NCI-H1694 treated with DMSO at 0.1 percent for 48 hours (cell line): ENCODE data around the gene FCF1.

Source experiments
- DNase-seq: peaks from one replicate; lab custom pipeline; 2025; lab: John Stamatoyannopoulos, UW

Gene FCF1, protein sequence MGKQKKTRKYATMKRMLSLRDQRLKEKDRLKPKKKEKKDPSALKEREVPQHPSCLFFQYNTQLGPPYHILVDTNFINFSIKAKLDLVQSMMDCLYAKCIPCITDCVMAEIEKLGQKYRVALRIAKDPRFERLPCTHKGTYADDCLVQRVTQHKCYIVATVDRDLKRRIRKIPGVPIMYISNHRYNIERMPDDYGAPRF

DNA sequence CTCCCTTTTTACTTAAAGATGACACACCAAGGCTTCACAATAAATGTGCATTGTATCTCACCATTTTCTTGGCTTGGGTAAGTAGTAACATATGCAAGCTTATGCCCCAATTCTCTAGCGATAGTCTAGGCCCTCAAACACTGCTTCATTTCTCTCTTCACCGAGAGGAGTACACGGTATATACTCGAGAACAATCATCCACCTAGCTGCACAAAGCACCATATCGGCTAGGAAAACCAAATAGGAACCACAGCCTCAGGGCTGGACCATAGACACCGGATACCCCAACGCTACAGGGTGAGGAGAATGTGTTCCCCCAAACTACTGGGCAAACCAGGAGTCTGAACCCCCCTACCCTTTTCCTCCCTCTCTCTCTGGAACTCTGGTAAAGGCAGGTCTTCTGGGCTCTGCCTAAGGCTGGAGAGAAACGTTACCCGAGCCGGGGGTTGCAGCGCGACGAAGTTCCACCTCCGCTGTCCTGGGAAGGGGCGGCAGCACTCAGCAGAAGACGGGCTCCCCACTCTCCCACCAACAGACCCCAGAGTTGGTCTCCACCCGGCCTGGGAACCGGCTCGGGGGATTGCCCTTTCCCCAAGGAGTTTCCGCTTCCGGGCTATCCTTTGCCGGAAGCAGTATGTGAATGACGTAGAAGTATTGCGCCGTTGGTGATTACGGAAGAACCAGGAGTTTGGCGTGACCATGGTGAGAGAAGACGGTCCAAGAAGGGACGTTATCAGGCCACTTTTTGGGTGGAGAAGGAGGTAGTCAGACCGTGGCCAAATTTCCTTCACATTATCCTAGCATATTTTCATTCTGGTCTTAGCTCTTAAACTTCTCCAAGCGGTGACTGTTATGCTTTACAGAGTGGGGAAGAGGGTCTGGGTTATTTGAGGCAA, at the start of gene FCF1, which contains the start of gene AREL1:
Gene FCF1, plus strand, starts transcription at position 646 of the 896 bp plus-strand sequence. Its CDS starts 54 bp downstream, at position 700.
Gene AREL1, minus strand, starts transcription at position 582 of the 896 bp plus-strand sequence. CDS start 27,465 bp downstream, outside the sequence.
- DNase-seq, result no peak

DNA sequence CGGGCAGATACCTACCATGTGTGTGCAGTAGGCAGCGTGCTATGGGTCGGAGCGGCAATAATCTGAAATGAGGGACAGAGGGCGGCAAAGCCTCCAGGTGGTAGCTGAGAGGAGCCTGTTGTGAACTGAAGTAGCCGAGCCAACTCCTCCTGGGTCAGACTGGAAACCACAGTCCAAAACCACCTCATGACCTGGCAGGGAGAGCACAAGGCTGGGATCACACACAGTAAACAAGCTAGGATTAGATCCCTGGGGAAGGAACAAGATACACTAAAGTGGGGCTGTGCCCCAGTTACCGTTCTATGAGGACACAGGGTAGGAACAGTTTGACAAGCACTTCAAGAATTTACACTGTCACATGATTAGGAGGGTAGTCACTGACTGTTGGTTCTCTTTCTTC, 49.1 kb upstream of the FCF1 start:
- no peak for DNase-seq

DNA sequence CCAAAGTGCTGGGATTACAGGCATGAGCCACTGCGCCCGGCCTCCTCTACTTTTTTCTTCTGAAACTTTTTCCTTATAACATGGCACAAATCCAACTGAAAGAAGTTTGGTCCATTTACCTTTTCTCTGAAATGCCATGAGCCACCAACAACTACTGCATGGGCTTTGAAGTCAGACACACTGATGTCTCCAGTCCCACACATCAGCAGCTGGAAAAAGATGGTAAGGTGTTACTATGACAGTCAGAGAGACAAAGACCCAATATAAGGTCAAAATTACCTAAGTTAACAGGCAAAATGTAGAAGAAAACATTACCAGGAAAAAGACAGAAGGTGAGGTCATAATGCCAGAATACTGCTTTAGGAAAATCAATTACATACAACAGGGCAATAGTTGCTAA, 48.2 kb upstream of the FCF1 start:
- no peak for DNase-seq

GRCh38 chr14:74667758-74668157, 45.2 kb upstream of the FCF1 start:
- no peak for DNase-seq

DNA sequence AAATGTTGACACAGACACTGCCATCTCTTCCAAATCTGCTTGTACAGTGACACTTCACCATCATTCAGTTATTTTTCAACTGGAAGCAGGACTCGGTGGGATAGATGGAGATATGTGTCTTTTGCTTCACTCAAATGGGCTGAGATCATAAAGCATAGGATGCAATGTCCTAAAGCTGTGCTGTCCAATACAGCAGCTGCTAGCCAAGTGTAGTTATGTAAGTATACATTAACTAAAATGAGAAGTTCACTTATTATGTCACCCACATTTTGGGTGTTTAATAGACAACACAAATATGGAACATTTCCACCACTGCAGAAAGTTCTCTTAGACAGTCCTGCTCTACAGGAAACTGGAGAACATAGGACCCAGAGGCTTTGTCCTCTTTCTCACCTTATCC, 43.7 kb upstream of the FCF1 start:
- DNase-seq, result no peak

GRCh38 chr14:74669846-74670245, 43.1 kb upstream of the FCF1 start:
- DNase-seq, result no peak

DNA sequence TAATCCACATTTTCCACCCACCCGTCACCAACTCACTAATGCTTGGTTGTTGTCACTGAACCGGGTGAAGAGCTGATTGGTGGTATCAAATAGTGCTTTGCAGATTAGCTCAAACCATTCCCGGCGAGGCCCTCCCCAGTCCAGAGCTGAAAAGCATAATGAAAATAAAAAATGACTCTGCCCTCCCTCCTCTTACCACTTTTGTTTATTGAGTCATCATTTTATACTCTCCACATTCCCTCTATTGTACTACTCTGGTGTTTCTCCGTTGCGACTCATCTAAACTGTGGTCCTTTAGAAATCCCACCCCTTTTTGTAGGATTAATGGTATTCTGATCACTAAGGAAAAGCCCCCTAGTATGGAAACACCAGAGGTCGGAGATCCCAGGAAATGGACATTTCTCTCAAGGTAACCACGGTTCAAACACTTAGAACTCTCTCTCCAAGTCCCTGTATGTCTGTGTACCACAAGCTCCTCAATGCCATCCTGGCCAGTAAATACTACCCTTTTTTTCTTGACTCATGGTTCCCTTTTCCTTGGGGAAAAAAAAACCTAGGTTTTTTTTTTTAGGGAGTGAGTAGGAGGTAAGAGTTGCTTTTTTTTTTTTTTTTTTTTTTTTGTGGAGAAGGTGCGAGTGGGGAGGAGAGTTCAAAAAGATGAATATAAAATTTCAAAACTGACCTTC, 42.1 kb upstream of the FCF1 start:
- DNase-seq, result no peak

GRCh38 chr14:74671789-74672188, 41.2 kb upstream of the FCF1 start:
- no peak for DNase-seq

DNA sequence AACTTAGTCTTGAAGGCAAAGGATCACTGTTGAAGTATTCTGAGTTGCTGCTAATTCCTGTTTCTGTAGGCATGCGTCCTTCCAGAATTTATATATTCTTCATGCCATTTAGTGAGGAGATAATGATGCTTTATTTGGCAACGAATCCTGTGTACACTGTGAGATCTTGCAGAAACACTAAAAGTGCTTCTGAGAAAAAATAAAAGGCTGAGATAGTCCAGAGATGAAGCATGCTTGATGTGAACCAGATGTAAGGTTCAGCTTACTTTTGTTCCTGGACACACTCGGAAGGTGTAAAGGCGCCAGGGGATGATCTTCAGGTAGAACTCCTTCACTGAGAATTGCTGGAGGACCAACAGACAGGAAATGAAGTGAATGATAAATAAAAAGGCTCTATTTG, 39.2 kb upstream of the FCF1 start:
- no peak for DNase-seq

DNA sequence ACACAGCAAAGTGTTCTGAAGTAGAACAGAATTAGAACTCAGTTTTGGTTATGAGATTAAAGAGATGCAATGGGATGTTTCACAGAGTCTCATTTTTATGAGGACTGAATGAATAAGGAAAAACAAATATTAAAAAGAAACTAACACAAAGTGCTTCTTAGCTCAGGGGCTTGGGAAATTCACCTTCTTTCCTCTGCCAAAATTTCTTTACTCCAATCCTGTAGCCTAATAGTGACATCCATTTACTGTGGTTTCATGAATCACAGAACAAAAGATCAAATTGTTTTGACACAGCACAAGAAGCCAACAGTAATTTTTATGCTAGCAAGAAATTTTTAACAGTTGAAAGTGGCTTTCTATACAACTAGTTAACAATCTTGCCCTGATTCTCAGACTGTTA, 37.7 kb upstream of the FCF1 start:
- DNase-seq, result no peak

DNA sequence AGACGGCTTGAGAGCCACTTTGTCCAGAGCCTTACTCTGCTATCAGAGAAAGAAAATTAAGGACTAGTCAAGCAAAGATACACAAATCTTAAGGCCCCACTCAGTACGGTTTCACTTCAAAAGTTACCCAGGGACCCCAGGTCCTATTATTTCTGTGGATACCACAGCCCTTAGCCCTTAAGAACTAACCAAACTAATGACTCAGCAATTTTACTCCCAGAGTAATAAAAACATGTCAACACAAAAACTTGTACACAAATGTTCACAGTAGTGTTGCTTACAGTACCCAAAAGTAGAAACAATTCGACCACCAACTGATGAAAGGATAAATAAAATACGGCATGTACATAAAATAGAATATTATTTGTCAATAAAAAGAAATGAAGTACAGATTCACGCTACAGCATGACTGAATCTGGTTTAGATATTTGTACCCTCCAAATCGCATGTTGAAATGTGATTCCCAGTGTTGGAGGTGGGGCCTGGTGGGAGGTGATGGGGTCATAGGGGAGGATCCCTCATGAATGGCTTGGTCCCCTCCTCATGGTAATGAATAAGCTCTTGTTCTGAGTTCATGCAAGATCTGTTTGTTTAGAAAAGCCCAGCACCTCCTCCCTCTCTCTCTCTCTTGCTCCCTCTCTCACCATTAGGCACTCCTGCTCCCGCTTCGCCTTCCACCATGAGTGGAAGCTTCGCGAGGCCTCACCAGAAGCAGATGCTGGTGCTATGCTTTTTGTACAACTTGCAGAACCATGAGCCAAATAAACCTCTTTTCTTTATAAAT, 30.6 kb upstream of the FCF1 start:
- DNase-seq, result no peak

GRCh38 chr14:74683406-74683805, 29.5 kb upstream of the FCF1 start:
- no peak for DNase-seq

- no peak for DNase-seq
Observed at GRCh38 chr14:74684434-74684833, 28.5 kb upstream of the FCF1 start.

- DNase-seq, result no peak
Observed at GRCh38 chr14:74685056-74685455, 27.9 kb upstream of the FCF1 start.

DNA sequence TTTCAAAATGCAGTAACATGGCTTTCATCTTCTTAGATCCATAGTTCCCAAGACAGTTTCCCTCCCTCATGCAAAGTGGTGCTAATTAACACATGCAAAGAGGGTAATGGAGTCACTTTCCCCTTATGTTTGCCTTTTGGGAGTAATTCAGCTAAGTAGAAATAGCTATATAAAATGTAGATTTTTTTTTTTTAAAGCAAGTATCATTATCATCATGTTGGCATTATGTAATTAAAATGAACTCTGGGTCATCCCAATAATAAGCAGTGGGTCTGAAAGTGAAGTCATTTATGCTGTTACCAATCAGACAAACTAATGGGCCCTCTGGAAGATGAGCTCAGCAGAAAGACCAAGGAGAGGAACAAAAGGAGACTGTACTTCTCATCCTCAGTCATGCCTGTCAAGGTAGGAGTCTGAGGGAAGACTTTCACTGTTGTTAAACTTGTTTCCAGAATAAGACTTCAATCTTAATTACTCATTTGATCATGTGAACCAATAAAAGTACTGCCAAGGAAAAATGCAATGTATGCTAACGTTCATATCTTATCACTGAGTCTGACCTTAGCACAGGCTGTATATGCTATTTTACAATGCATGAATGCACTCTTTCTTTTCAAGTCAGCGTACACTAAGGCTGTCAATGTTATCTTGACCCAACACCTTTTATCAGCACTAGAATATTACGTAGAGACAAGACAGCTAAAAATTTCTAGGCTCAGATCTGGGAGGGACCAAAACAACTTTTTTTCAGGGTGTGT, 26.8 kb upstream of the FCF1 start:
- DNase-seq, result no peak

GRCh38 chr14:74691456-74691855, 21.5 kb upstream of the FCF1 start:
- DNase-seq, result no peak

- DNase-seq, result no peak
Observed at GRCh38 chr14:74693191-74693590, 19.8 kb upstream of the FCF1 start.

DNA sequence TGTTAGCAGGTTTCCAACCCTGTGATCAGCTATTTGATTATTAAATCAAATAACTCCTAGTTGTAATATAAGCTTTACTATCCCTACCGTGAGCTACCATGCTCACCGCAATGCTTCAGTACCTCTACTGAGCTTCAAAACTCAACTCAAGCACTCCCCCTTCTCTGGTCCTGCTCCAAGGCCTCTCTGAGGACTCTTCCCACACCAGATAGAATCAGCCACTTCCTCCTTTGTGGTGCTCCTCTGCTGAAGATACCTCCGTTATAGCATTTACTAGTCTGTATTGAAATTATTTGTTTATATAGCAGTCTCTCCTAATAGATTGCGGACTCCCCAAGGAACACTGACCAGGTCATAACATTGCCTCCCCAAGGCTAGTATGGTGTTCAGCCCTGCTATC, 17.5 kb upstream of the FCF1 start:
- no peak for DNase-seq

- no peak for DNase-seq
Observed at GRCh38 chr14:74697011-74697410, 15.9 kb upstream of the FCF1 start.

DNA sequence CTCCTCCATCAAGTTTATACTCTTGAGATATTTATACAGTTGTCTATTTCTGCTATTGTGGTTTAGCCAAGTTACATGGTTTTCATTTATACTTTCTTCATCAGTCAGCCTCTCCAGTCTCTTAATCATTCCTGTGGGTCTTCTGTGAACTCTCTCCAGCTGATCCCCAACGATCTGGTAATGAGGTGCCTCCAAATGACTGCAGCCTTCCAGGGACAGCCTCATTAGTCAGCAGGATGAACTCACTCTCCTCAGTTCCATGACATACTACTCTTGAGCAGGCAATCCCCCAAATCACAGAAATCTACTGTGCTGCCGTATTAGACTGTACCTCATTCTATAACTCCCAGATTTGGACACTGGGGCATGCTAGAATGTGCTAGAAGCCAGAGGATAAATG, 15.4 kb upstream of the FCF1 start:
- no peak for DNase-seq

GRCh38 chr14:74697976-74698375, 15.0 kb upstream of the FCF1 start:
- DNase-seq, result no peak
